A204.1 (cell line): ENCODE results near the gene ITPA.
"Not testable (repeated sequence)": the region's sequence is repeated elsewhere in the genome, so short reads cannot be mapped to it uniquely, and the experiment has no call there.

Experiments
- FAIRE-seq: peaks from 2 replicates; lab custom pipeline; 2012; peaks lifted over from hg19 to GRCh38; lab: Jason Lieb, UNC

Gene ITPA

DNA sequence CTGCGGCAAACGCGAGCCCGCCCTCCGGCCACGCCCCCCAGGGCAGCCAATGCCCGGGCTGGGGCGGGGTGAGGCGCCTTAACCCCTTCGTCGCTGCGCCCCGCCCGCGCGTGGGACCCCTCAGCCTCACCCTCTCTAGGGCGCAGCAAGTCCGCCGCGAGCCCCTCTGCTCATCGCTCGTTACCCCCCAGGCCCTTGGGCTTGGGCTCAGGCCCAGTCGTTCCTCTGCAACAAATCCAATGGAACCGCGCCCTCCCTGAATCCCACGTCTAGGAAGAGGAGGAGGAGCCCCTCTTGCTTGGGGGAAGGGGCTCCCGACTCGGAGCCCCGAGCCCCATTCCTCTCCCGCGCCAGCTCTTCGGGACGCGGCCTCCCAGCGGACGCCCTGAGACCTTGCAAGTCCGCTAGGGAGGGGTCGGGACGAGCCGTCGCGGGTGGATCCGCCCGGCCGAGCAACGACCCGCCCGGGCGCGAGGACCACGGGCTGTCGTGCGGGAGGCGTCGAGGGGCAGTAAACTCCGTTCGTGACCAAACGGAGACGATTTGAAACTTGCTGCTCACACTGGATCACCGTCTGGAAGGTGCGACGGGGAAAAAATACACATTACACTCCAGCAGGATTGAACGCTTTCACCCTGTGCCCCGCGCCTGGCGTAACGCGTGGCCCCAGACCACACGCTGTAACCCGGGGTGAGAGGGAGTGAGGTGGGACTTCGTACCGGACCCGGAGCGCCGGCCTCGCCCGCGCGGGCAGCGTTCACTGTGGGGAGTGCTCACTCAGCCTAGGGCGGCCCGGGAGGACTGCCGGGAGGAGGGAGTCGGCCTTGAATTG lies 35.5 kb upstream of the ITPA start:
- no peak for FAIRE-seq

DNA sequence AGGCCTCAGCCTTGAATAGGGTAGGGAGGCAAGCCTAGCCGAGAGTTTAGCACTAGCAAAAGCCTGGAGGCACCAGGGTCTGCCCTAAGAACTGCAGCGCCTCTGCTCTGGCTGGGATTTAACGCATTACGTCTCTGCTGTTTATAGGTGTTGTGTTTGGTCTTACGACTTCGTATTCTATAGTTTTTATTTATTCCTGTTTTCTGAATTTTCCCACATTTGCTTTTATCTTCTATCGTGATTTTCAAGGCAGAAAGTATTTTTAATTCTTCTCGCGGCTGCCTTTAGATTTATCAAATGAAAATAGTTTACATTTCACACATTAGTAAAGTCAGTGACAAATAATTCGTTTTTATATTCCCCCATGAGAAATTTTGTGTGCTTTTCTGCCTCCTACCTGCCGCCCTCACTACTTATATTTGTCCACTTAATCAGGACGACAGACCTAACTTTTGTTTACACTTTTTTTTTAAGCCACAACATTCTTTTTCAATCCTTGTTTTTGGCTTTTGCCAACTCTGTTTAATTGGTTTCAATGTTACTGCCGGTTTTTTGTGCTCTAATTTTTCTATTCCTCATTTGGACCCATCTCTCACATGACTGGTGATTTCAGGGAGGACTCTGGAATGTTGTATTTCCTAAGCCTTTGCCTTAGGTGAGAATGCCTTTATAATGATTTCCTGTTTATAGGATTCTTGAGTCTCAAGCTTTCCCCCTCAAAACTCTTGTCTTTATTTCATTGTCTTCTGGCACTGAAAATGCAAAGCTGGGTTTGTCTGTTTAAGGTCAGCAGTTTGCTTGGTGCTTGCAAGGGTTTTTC lies 34.6 kb upstream of the ITPA start:
- FAIRE-seq = no peak

DNA sequence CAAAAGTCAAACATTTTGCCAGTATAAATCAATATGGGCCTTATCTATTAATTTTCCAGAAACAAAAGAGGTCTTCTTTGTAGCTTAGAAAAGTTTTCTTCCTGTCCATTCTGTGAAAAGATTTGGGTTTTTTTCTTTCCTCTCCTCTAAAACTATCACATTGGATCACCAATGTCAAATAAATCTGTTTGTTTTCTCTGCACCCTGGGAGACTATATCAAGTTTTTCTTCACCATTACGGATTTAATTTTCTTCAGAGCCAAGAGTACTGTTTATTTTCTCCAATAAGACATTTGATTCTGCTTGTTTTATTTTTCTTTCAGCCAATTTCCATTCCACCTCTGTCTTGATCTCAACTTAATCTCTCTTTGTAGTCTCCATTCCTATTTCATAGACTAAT lies 34.0 kb upstream of the ITPA start:
- no peak for FAIRE-seq

DNA sequence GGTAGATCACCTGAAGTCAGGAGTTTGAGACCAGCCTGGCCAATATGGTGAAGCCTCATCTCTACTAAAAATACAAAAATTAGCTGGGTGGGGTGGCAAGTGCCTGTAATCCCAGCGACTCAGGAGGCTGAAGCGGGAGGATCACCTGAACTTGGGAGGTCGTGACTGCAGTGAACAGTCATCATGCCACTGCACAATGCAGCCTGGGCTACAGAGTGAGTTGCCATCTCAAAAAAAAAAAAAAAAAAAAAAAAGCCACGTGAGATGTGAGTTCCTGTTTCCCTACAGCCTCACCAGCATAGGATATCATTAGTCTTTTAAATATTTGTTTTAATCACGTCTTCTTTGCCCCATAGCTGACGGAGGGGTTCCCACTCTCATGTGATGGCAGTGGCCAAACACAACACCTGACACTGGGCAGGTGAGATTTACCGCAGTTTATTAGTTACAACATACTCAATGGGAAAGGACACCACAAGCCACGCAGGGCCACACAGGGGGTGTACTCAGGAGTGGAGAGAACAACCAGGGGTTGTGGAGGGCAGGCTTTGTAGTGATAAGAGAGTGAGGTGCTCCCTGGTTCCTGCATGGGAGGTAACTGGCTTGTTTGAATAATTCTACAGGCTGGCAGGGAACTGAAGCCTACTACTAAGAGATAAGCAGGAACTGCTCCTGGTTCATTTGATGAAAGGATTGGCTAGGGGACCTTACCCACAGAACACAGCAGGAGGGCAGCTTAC lies 31.4 kb upstream of the ITPA start:
- no peak for FAIRE-seq

DNA sequence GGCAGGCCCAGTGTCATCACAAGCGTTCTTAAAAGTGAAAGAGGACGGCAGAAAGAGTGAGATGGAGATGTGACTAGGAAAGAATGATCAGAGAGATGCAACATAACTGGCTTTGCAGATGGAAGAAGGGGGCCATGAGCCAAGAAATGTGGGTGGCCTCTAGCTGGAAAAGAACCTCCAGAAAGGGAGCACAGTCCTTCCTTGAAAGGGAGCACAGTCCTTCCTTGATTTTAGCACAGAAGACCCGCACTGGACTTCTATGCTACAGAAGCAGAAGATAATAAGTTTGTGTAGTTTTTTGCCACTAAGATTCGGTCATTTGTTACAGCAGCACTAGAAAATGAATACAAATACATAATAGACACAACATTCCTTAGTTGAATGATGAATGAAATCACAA lies 29.0 kb upstream of the ITPA start:
- no peak for FAIRE-seq

DNA sequence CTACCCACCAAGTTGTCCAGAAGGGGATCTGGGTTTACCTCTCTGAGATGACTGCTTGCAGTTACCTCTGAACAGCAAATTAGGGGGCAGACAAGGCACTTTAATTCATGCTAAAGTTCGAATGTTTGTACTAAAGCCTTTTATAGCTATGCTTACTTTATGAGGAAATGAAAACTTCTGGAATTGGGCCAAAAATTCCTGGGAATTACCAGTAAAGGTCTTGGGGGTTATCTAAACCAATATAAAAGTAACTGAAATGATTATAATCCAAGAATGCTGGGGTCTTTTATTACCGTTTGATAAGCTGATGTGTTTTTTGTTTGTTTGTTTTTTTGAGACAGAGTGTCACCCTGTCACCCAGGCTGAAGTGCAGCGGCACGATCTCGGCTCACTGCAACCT lies 28.0 kb upstream of the ITPA start:
- no peak for FAIRE-seq

DNA sequence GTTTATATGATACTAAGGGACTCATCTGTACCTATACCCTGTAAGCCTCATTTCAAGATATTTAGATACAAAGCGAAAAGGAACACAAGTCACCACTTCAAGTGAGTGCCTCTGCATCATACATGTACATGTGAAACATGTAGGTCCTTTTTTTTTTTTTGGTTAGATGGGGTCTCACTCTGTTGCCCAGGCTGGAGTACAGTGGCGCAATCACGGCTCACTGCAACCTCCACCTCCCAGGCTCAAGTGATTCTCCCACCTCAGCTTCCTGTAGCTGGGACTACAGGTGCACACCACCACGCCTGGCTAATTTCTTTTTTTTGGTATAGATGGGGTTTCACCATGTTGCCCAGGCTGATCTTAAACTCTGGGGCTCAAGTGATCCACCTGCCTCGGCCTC lies 26.9 kb upstream of the ITPA start:
- not testable (repeated sequence) for FAIRE-seq

DNA sequence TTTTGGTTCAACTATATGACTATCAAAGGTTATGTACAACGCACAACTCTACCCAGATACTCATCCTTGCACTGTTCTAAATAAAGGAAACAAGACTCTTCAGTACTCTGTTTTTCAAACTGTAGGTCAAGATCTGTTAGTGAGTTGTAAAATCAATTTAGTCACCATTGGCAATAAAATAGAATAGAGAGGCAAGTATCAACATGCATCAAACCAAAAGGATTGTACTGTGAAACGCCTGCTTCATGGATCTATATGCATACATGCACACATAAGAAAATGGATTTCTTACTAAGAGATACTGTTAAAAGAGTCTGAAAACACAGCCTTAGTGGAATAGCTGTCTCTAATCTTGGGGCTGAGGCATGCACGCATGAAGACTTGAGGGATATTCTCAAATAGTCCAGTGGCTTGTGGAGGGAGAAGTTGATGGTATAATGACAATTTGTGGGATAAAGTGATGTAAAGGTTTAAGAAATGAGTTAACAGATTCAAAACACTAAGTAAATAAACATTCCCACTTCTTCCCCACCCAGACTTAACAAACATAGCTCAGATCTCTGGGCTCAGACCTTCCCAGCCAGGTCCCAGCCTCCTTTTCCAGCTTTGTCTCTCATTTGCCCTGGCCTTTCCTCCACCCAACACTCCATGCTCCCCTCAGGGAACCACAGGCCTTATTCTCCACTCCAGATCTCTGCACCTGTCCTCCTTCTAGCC lies 25.2 kb upstream of the ITPA start:
- no peak for FAIRE-seq

DNA sequence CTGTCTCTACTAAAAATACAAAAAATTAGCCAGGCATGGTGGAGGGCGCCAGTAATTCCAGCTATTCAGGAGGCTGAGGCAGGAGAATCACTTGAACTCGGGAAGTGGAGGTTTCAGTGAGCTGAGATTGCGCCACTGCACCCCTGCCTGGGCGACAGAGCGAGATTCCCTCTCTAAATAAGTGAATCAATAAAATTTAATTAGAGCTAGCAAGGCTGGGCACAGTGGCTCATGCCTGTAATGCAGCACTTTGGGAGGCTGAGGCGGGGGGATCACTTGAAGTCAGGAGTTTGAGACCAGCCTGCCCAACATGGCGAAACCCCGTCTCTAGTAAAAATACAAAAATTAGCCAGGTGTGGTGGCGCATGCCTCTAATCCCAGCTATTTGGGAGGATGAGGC lies 21.4 kb upstream of the ITPA start:
- FAIRE-seq = not testable (repeated sequence)

DNA sequence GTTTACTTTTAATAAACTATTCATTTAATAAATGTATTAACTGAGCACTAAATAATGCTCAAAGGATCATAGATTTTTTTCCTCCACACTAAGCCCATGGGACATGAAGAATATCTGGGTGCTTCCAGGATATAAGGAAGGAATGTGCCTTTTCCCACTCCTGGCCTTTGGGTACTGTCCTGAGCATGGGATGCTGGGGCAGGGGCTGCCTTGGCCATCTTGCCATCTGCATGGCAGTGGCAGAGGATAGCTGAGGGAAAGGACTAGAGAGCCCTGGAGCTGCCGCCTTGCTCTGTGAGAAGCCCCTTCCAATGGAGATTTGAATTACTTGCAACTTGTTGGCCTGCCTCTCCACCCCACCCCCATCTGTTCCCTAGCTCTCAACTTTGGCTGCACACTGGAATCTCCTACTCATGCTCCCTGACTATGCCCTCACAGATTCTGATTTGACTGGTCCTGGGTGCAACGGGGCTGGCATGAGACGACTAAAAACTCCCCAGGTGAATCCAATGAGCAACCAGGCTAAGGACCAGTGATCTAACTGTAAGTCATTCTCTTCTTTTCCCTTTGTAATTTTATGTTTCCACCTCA lies 20.4 kb upstream of the ITPA start:
- no peak for FAIRE-seq

DNA sequence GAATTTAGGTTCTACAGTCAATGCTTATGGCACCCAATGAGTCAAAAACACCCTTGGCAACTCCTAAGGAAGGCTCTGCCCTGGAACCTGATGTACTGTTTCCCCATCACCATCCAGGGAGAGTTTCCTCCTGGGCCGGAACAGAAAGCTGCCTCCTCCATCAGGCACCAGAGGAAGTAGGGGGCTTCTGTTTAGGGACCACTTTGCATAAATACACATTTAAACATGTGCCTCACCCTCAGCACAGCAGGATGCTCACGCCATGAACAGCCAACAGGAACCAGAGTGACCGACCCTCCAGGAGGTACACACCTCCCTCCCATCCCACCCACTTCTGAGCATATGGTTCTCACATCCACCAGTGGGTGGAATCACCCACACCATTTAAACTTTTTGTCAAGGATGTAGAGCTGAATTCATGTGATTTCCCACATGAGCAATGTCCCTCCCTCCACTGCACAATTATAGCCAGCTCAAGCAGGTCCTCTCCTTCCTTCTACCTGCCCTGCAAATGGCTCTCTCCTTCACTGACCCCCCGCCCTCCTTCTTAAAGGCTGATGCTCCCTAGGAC lies 19.7 kb upstream of the ITPA start:
- FAIRE-seq = no peak

DNA sequence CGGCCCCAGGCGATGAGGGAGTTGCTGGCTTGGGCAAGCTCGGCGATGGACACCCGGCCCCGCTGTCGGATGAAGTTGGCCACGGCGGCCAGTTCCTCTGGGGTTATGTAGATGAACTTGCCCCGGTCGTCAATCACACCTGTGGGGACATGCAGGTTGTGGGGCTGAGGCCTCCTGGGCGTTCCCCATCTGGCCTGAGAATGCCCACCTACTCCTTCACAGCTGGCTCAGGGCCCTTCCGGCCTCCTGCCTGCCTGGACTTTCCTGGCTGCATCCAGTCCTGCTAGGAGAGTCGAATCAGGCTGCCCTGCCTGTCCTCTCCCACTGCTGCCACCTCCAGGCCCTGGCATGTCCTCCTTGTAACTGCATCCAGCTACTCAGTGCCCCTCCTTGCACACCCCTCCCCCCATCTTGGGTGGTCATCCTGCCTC lies 18.6 kb upstream of the ITPA start:
- no peak for FAIRE-seq

DNA sequence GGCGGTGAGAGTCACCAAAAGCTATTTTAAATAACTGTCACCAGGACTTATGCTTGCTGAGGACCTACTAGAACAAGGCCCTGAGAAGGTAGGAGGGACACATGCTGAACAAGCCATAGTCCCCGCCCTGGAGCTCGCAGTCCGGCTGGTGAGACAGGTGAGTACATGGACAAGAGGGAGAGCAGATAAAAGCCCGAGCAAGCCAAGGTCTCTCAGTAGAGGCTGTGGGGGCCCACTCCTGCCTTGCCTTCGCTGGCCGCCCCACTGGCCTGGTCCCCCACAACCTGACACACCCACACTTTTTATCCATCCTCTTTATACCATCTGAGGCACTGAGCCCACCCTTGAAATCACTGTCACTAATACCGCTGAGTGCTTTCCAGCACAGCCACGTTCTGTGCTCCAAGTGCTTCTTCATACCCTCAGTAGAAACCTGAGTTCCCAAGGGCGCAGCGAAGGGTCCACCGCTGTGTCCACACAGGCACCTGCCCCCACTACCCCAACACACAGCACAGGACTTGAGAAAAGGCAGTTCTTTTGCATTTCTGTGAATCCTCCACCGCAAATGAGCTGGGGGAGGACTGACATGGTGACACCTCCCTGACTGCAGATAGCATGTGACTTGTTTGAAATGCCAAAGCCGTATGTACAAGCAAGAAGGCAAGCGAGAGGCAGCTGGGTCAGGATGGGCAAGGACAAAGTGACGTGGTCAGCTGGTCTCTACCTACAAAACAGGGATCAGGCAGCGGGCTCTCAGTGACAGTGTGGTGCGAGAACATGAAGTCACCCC lies 16.9 kb upstream of the ITPA start:
- FAIRE-seq = no peak

DNA sequence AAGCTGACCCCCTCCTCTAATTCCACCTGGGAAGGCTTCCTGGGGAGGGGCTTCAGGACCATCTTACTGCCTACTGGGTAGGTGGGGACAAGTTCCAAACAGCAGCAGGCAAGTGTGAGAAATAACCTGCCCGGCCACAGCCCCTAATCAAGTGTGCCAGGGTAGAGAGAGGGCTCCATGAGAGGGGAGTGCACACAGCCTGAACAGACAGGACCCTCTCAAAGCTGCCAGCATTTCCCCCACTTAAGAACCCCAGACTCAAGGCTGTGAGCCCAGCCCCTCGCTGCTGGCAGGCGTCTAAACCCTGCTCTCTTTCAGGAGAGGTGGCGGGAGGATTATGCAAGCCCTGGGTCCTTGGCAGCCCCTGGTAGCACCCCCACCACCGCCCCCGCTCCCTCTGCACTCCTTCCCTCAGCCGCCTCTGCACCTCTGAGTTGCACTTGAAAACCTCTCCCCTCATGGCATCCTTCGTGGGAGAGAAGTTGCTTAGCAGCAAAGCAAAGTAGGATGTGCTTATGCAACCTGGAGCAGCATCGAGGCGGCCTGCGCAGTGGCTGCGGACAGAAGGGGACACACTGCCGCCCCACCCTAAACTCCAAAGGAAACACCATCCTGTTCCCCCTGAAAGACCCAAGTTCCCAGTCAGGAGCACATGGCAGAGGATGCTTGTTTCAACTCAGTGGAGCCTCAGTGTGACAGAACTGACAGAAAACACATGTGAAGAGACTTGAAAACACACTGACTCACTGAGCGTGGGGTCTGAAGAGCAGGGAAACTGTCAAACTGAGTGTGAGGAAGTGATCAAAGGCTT lies 15.3 kb upstream of the ITPA start:
- no peak for FAIRE-seq

DNA sequence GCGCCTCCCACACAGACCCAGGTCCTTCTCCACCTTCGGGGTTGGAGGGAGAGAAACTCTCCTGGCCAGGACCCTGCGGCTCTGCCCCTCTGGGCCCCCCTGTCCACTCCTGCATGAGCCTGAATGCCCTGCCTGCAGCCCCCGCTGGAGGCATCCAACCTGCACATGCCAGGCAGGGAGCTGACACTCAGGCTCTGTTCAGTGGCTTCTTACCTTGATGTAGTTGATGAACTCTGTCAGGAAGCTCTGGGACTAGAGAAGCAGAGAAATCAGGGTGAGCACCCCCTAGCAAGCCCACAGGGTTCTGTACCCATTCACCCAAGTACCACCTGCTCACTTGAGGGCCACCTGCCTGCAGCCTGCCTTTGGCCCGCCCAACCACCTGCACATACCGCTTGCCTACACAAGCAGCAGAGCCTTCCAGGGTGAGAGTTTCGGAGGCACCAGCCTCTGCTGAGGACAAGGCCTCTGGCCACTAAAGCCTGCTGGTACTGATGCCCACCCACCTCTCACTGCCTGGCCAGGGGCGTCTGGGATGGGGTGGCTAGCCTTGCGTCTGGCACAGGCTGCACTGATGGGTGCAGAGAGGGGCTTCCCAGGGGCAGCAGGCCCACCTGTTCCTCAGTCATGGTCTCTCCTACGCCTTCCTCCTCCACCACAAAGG lies 14.5 kb upstream of the ITPA start:
- FAIRE-seq = no peak

DNA sequence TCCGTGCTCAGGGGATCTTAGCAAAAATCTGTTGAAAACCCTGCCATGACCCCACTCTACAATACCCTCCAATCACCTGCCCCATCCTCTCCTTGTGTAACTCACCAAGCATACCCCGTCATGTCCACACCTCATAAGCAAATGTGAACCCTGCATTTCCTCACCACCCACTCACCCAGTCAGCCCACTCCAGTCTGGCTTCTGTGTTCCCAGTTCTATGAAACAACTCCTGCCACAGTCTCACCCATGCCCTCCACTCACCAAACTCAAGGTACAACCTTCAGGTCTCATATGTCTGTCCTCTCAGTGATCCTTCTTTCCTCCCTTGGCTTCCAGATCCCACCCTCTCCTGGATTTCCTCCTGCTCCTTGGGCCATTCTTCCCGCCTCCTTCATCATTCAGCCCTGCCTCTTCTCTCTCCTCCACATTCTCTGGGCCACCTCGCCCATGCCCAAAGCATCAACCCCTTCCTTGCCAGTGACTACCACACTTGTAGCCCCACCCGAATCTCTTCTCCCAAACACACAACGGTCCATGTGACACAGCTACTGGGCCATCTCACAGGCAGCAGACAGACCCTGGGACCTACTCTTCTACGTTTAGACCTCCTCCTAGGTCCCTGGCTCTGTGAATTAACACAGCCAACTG lies 13.6 kb upstream of the ITPA start:
- no peak for FAIRE-seq

DNA sequence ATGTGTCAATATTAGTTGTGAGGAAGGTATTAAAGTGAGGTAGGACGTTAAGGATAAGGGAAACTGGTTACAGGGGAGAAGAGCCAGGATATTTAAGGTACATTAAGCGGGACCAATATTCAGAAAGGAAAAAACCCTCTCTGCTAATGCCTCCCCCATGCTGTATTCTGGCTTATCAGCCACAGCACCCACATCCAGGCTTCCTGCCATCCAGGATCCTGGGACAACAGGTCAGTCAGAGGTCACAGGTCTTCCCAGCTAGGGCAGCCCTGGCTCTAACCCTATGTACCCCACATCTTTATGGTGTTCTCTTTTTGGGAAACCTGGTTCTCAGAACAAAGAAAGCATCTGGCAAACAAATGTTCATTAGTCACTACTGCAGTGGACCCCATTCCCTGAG lies 10.1 kb upstream of the ITPA start:
- FAIRE-seq = no peak

DNA sequence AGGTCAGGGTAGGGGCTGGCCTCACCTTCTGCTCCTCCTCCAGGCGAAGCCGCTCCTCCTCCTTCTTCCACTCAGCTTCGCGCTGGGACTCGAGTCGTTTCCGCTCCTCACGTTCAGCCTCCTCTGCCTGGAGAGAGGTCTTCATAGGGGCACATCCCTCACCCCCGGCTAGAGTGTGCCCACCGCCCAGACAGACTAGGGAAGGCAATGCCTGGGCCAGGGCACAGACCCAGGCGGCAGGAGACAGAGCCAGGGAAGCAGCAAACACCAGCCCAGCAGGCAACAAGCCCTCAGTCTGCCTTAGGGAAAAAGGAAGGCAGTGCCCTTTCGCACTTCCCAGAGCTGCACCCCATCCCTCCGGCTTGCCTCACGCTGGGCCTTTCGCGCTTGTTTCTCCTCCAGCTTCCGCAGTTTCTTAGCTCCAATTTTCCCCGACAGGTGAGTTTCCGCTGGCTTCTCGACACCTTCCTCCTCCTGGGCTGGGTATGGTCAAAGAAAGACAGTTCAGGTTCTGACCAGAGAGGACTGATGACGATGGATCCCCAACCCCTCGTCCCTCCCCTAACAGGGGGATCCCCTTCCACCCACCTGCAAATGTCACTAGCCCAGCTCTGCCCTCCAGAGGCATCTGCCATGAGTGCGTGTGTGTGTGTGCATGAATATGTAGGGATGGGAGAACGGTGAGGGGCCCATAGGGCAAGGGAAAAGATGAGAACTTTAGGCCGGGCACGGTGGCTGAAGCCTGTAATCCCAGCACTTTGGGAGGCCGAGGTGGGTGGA lies 9.1 kb upstream of the ITPA start:
- FAIRE-seq = no peak
